MM.1S (cell line): ENCODE measurements around the gene FBXO42.

Source experiments
- DNase-seq: peaks from one replicate; pipeline ENCODE4 v3.0.0-alpha.2; 2015
- H2AFZ ChIP-seq: fragments of 300-600 bp; sonication (generic); 2 replicates; pipeline ENCODE4 v1.6.0; 2016; ENCODE audit warnings: antibody characterized with exemption, low read length
- H3F3A ChIP-seq: fragments of 300-600 bp; sonication (generic); 2 replicates; pipeline ENCODE4 v1.6.1; 2016; ENCODE audit warnings: mild to moderate bottlenecking, antibody characterized with exemption, low read length, moderate library complexity, mixed read lengths; ENCODE audit not compliant: insufficient read depth
- H3K27ac ChIP-seq: fragments of 300-600 bp; sonication (generic); 2 replicates; pipeline ENCODE4 v1.5.1; 2016; ENCODE audit warnings: mild to moderate bottlenecking, low read length
- H3K27me3 ChIP-seq: fragments of 300-600 bp; sonication (generic); replicated peaks from 2 replicates; pipeline ENCODE4 v1.6.0; 2016; ENCODE audit warnings: low read length; ENCODE audit not compliant: insufficient read depth
- H3K36me3 ChIP-seq: fragments of 300-600 bp; sonication (generic); replicated peaks from 2 replicates; pipeline ENCODE4 v1.6.1; 2016; ENCODE audit warnings: mild to moderate bottlenecking, low read length, mixed read lengths; ENCODE audit not compliant: insufficient read depth
- H3K4me1 ChIP-seq: fragments of 300-600 bp; sonication (generic); 2 replicates; pipeline ENCODE4 v1.6.1; 2016; ENCODE audit warnings: low read length, mixed read lengths
- H3K4me2 ChIP-seq: fragments of 300-600 bp; sonication (generic); 2 replicates; pipeline ENCODE4 v1.6.0; 2016; ENCODE audit warnings: low read depth, low read length
- H3K4me3 ChIP-seq: fragments of 300-600 bp; sonication (generic); 2 replicates; pipeline ENCODE4 v1.5.1; 2016; ENCODE audit warnings: low read length, mixed read lengths
- H3K79me2 ChIP-seq: fragments of 300-600 bp; sonication (generic); 2 replicates; pipeline ENCODE4 v1.6.1; 2016; ENCODE audit warnings: mixed run types, low read length, mixed read lengths
- H3K9ac ChIP-seq: fragments of 300-600 bp; sonication (generic); 2 replicates; pipeline ENCODE4 v1.6.1; 2016; ENCODE audit warnings: low read length, mixed read lengths
- H3K9me2 ChIP-seq: fragments of 300-600 bp; sonication (generic); replicated peaks from 2 replicates; pipeline ENCODE4 v1.6.1; 2016; ENCODE audit warnings: mild to moderate bottlenecking, low read length, mixed read lengths; ENCODE audit not compliant: insufficient read depth
- H3K9me3 ChIP-seq: fragments of 300-600 bp; sonication (generic); replicated peaks from 2 replicates; pipeline ENCODE4 v1.6.1; 2016; ENCODE audit warnings: mild to moderate bottlenecking, low read length, mixed read lengths; ENCODE audit not compliant: insufficient read depth
- H4K20me1 ChIP-seq: fragments of 300-600 bp; sonication (generic); 2 replicates; pipeline ENCODE4 v1.6.1; 2016; ENCODE audit warnings: mild to moderate bottlenecking, low read length, moderate library complexity, mixed read lengths; ENCODE audit not compliant: insufficient read depth
- CTCF ChIP-seq: fragments of 300-600 bp; sonication (generic); IDR thresholded peaks from 2 replicates; pipeline ENCODE4 v1.5.1; 2016; ENCODE audit warnings: antibody characterized with exemption, low read length, mixed read lengths
- EZH2 ChIP-seq: fragments of 300-600 bp; sonication (generic); optimal IDR thresholded peaks from 2 replicates; pipeline ENCODE3; 2017; ENCODE audit warnings: low read depth, mild to moderate bottlenecking, antibody characterized with exemption, low read length, mixed read lengths
- EZH2phosphoT487 ChIP-seq: fragments of 300-600 bp; sonication (generic); IDR thresholded peaks from 2 replicates; pipeline ENCODE4 v1.6.1; 2018; ENCODE audit warnings: antibody characterized with exemption, low read length

The FBXO42 gene

DNA sequence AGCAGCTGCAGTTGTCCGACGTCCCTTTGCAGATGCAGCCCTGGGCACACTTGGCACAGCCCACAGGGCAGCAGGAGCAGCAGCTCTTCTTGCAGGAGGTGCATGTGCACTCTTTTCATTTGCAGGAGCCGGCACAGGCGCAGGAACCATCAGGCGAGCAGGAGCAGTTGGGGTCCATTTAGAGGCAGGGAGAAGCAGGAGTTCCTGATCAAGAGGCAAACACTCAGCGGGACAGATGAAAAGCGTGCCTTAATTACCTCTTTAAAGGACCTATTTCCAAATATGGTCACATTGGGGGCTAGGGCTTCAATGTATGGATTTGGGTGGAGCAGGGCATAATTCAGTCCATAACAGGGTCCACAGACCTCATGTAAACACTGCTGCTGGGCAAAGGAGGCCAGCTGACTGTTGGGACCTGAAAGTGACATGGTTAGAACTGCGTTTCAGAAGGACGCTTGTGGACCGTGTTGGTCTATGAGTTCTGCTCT lies 111.0 kb downstream of the FBXO42 start:
- H3K4me2 ChIP-seq = no peak overlapping the region
- H3K27me3 ChIP-seq = no peaks in the 10 kb centered on the region
- H3K36me3 ChIP-seq = no peaks in the 10 kb centered on the region

DNA sequence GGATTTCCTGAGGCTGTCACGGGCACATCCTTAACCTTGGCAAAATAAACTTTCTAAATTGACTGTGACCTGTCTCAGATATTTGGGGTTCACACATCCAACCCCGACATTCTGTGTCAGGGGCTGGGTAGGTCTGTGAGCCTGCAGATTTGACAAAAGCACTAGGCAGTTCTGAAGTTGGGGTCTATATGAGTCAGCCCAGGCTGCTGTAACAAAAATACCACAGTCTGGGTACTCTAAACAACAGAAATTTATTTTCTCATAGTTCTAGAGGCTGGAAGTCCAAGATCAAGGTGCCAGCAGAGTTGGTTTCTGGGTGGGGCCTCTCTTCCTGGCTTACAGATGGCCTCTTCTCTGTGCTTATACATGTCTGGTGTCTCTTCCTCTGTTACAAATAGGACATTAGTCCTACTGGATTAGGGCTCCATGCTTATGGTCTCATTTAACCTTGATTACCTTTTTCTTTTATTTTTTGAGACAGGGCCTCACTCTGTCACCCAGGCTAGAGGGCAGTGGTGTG lies 112.2 kb downstream of the FBXO42 start:
- no peak overlapping the region for H3K4me2 ChIP-seq
- no peak overlapping the region for H2AFZ ChIP-seq
- H3K4me1 ChIP-seq = peaks cover 7% of the 10 kb centered on the region
- H3K9ac ChIP-seq = no peak overlapping the region
- H3K36me3 ChIP-seq = no peaks in the 10 kb centered on the region
- no peak for DNase-seq
- H3K9me3 ChIP-seq = no peaks in the 10 kb centered on the region
- no peaks in the 10 kb centered on the region for H3K9me2 ChIP-seq
- no peaks in the 10 kb centered on the region for H3K27me3 ChIP-seq
- H4K20me1 ChIP-seq = no peaks in the 10 kb centered on the region
- H3F3A ChIP-seq = no peaks in the 10 kb centered on the region
- H3K27ac ChIP-seq = no peak overlapping the region
- H3K79me2 ChIP-seq = no peaks in the 10 kb centered on the region
- TF ChIP-seq EZH2 (no peak), CTCF (no peak), EZH2phosphoT487 (no peak)
- H3K4me3 ChIP-seq = no peak overlapping the region

More for the DNA sequence above, 111.0 kb downstream of the FBXO42 start:
- H3K9ac ChIP-seq = no peak overlapping the region
- no peak overlapping the region for H3K4me3 ChIP-seq
- no peaks in the 10 kb centered on the region for H3K9me2 ChIP-seq
- H3K79me2 ChIP-seq = no peaks in the 10 kb centered on the region
- H3F3A ChIP-seq = no peaks in the 10 kb centered on the region
- no peak overlapping the region for H3K27ac ChIP-seq
- no peaks in the 10 kb centered on the region for H4K20me1 ChIP-seq
- H3K4me1 ChIP-seq = peaks cover 4% of the 10 kb centered on the region
- DNase-seq = no peak
- TF ChIP-seq CTCF (no peak), EZH2phosphoT487 (no peak), EZH2 (no peak)
- no peaks in the 10 kb centered on the region for H3K9me3 ChIP-seq
- H2AFZ ChIP-seq = no peak overlapping the region

DNA sequence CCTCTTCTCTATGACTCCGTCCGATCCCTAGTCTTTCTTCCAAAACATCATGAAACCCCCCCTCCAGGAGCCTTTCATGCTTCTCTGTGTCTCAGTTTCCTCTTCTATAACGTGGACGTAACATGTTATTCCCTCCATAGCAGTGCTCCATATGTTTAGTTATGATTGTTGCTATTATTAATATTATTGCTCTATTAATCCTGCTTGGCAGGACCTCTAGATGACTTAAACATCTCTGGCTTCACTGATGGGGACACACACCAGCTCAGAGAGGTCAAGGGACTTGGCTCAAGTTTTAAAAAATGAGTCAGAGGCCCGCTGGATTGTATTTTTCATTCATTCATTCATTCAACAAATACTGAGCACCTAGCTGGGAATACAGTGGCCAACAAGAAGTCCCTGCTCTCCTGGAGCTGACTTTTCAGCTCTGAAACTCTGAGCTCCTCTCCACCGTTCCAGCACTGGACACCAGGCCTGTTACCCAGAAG lies 114.9 kb downstream of the FBXO42 start:
- peak overlapping the region; percentile 66 for H3K4me2 ChIP-seq
- no peaks in the 10 kb centered on the region for H3K9me3 ChIP-seq
- H3K9me2 ChIP-seq = no peaks in the 10 kb centered on the region
- H4K20me1 ChIP-seq = no peaks in the 10 kb centered on the region
- H3K79me2 ChIP-seq = no peaks in the 10 kb centered on the region
- peak overlapping the region; percentile 61; the same call in 1 of the 2 replicates for H3K9ac ChIP-seq
- peak overlapping the region; percentile 4; the same call in 1 of the 2 replicates for H3K27ac ChIP-seq
- no peaks in the 10 kb centered on the region for H3F3A ChIP-seq
- peaks cover 7% of the 10 kb centered on the region for H3K4me1 ChIP-seq
- H3K27me3 ChIP-seq = no peaks in the 10 kb centered on the region
- peak overlapping the region; percentile 88 for H3K4me3 ChIP-seq
- DNase-seq = no peak
- peak overlapping the region; percentile 51 for H2AFZ ChIP-seq
- H3K36me3 ChIP-seq = no peaks in the 10 kb centered on the region
- TF ChIP-seq EZH2 (no peak), CTCF (no peak), EZH2phosphoT487 (no peak)
